HepG2 (cell line): ENCODE data around the gene PHACTR1. TPM values are rescaled to one million over a fixed set of nuclear protein-coding genes. Genes with fewer than 3 reads are reported as not detected.

Experiments used
- ATAC-seq: fragments of 200-7000 bp; cut with Tn5 transposase; 3 replicates; pipeline ENCODE4 v1.9.1; 2020; ENCODE audit warnings: mild to moderate bottlenecking, moderate library complexity
- BruUV-seq: library from RNA; stranded (reverse); fragments of 400-500 nt; replicated peaks from 2 replicates; lab custom pipeline; 2021; lab: Mats Ljungman, UMichigan
- CTCF ChIA-PET: fragments of 300-600 bp; formaldehyde crosslinking; extraction: SDS; loops from one replicate; lab custom pipeline; 2021; ENCODE audit warnings: low total read pairs, inconsistent platforms, low intra/inter-chr PET ratio; lab: Yijun Ruan, JAX
- POLR2A ChIA-PET: fragments of 350-600 bp; sonication (Branson Sonifier 250); formaldehyde crosslinking; loops from one replicate; lab custom pipeline; 2020; ENCODE audit warnings: antibody characterized with exemption, inconsistent platforms; lab: Yijun Ruan, JAX
- DNase-seq: peaks from one replicate; pipeline ENCODE4 v3.0.0-alpha.2; 2015; ENCODE audit warnings: low spot score
- FAIRE-seq: peaks from 3 replicates; lab custom pipeline; 2011; peaks lifted over from hg19 to GRCh38; lab: Jason Lieb, UNC
- H2AFZ ChIP-seq: one replicate; pipeline ENCODE4 v1.6.1; 2011; ENCODE audit warnings: low read length, inconsistent platforms
- H3K27ac ChIP-seq: fragments of 300-600 bp; 3 replicates; pipeline ENCODE4 v1.8.0; 2011; ENCODE audit warnings: mixed run types, mild to moderate bottlenecking, mixed read lengths, low read length, inconsistent platforms; ENCODE audit not compliant: insufficient read depth; ENCODE audit errors: extremely low read length
- H3K27me3 ChIP-seq, 2 experiments: fragments of 200-600 bp in 1 of 2; 2 replicates in 1 of 2; 3 replicates in 1 of 2; pipeline versions ENCODE4 v1.6.0 to v1.8.0; 2011; ENCODE audit warnings: low read length in 2 of 2, mild to moderate bottlenecking in 2 of 2, moderate library complexity in 2 of 2, inconsistent platforms in 1 of 2; ENCODE audit not compliant: insufficient read depth in 2 of 2, control insufficient read depth in 1 of 2
- H3K36me3 ChIP-seq, 2 experiments: fragments of 200-600 bp in 1 of 2; replicated peaks in 1 of 2; 2 replicates in 1 of 2; 3 replicates in 1 of 2; pipeline versions ENCODE4 v1.5.1 to v1.8.0; 2011; ENCODE audit warnings: low read length in 2 of 2, inconsistent platforms in 1 of 2; ENCODE audit not compliant: insufficient read depth in 2 of 2, control insufficient read depth in 1 of 2
- H3K4me1 ChIP-seq: 2 replicates; pipeline ENCODE4 v1.5.1; 2012; ENCODE audit warnings: low read length, inconsistent platforms; ENCODE audit not compliant: insufficient read depth
- H3K4me2 ChIP-seq: 2 replicates; pipeline ENCODE4 v1.6.0; 2011; ENCODE audit warnings: low read depth, low read length, inconsistent platforms
- H3K4me3 ChIP-seq, 3 experiments: fragments of 200-600 bp in 1 of 3; sonication (generic), shearing (Covaris generic) in 1 of 3; replicated peaks in 1 of 3; 2 replicates each; pipeline ENCODE4 v1.5.1; 2011 to 2016; ENCODE audit warnings: low read length in 3 of 3, inconsistent platforms in 2 of 3, low read depth in 2 of 3, mild to moderate bottlenecking in 2 of 3, control low read depth in 1 of 3, mixed read lengths in 1 of 3; ENCODE audit not compliant: insufficient read depth in 1 of 3
- H3K79me2 ChIP-seq: one replicate; pipeline ENCODE4 v1.6.1; 2011; ENCODE audit warnings: low read length, inconsistent platforms; ENCODE audit not compliant: insufficient read depth
- H3K9ac ChIP-seq: 2 replicates; pipeline ENCODE4 v1.6.0; 2011; ENCODE audit warnings: mild to moderate bottlenecking, low read depth, low read length, inconsistent platforms; ENCODE audit not compliant: insufficient read depth
- H3K9me3 ChIP-seq: 2 replicates; pipeline ENCODE4 v1.5.1; 2012; ENCODE audit warnings: mild to moderate bottlenecking, low read length
- H4K20me1 ChIP-seq: 2 replicates; pipeline ENCODE4 v1.6.0; 2011; ENCODE audit warnings: inconsistent platforms, mild to moderate bottlenecking, low read length, moderate library complexity; ENCODE audit not compliant: insufficient read depth
- DPF2 ChIP-seq: sonication (generic); formaldehyde crosslinking; IDR thresholded peaks from 2 replicates; pipeline ENCODE4 v1.4.0; 2020; ENCODE audit warnings: mild to moderate bottlenecking, low read depth, missing genetic modification reagents, borderline replicate concordance
- HOXA3 ChIP-seq: sonication (generic); formaldehyde crosslinking; IDR thresholded peaks from 2 replicates; pipeline ENCODE4 v1.5.0; 2020; ENCODE audit warnings: missing genetic modification reagents
- IKZF1 ChIP-seq: fragments of 450-650 bp; IDR thresholded peaks from 2 replicates; pipeline ENCODE4 v1.7.1; 2016
- JARID2 ChIP-seq: sonication (generic); formaldehyde crosslinking; IDR thresholded peaks from 2 replicates; pipeline ENCODE4 v1.8.1; 2023; ENCODE audit warnings: missing genetic modification reagents, inconsistent platforms; ENCODE audit not compliant: insufficient replicate concordance
- MBD4 ChIP-seq: IDR thresholded peaks from 2 replicates; pipeline ENCODE4 v1.6.1; 2012; ENCODE audit warnings: low read length, inconsistent platforms, borderline replicate concordance
- PRDM15 ChIP-seq: sonication (generic); formaldehyde crosslinking; IDR thresholded peaks from 2 replicates; pipeline ENCODE4 v1.4.0; 2020; ENCODE audit warnings: missing genetic modification reagents
- RXRA ChIP-seq: sonication (generic); formaldehyde crosslinking; IDR thresholded peaks from 2 replicates; pipeline ENCODE4 v1.5.1; 2020; ENCODE audit warnings: missing genetic modification reagents
- SMAD9 ChIP-seq: sonication (generic); formaldehyde crosslinking; IDR thresholded peaks from 2 replicates; pipeline ENCODE4 v1.5.1; 2020; ENCODE audit warnings: mild to moderate bottlenecking, missing genetic modification reagents
- TOE1 ChIP-seq: sonication (generic); formaldehyde crosslinking; IDR thresholded peaks from 2 replicates; pipeline ENCODE4 v1.4.0; 2020; ENCODE audit warnings: mild to moderate bottlenecking, missing genetic modification reagents
- ZBTB43 ChIP-seq: sonication (generic); formaldehyde crosslinking; conservative IDR thresholded peaks from 2 replicates; pipeline ENCODE4 v1.4.0; 2020; ENCODE audit warnings: missing genetic modification reagents
- ZFP36L1 ChIP-seq: sonication (generic); formaldehyde crosslinking; IDR thresholded peaks from 2 replicates; pipeline ENCODE4 v1.8.0; 2022; ENCODE audit warnings: mild to moderate bottlenecking, missing genetic modification reagents, moderate library complexity
- ZFX ChIP-seq: sonication (generic); formaldehyde crosslinking; IDR thresholded peaks from 2 replicates; pipeline ENCODE4 v1.4.0; 2020; ENCODE audit warnings: mild to moderate bottlenecking, low read depth, missing genetic modification reagents, moderate library complexity
- ZFYVE20 ChIP-seq: sonication (generic); formaldehyde crosslinking; IDR thresholded peaks from 2 replicates; pipeline ENCODE4 v1.8.0; 2023; ENCODE audit warnings: low read depth, mild to moderate bottlenecking, moderate library complexity, missing genetic modification reagents, borderline replicate concordance
- ZNF354B ChIP-seq: sonication (generic); formaldehyde crosslinking; IDR thresholded peaks from 2 replicates; pipeline ENCODE4 v1.8.0; 2022; ENCODE audit warnings: mild to moderate bottlenecking, missing genetic modification reagents
- ZNF503 ChIP-seq: sonication (generic); formaldehyde crosslinking; IDR thresholded peaks from 2 replicates; pipeline ENCODE4 v1.4.0; 2020; ENCODE audit warnings: missing genetic modification reagents
- ZNF512B ChIP-seq: sonication (generic); formaldehyde crosslinking; IDR thresholded peaks from 2 replicates; pipeline ENCODE4 v1.5.1; 2020; ENCODE audit warnings: missing genetic modification reagents, mild to moderate bottlenecking, borderline replicate concordance
- WGBS: methylation state at CpG from one replicate; pipeline ENCODE4 v1.1.6; 2017; ENCODE audit warnings: low lambda C conversion rate; 5-methylcytosine and 5-hydroxymethylcytosine counted together
- in situ Hi-C: cut with HindIII; loops from 2 replicates; pipeline ENCODE4 v1.10.0; 2017; ENCODE audit warnings: low pct_unique_long_range_greater_than_20kb; ENCODE audit not compliant: extremely low pct_ligation_motif_present
- intact Hi-C: fragments of 100-400 bp; cut with micrococcal nuclease; formaldehyde crosslinking; loops from one replicate; pipeline ENCODE4 v1.10.0; 2022; ENCODE audit not compliant: unreplicated experiment
- polyA plus RNA-seq, 8 experiments: library from polyadenylated mRNA; depleted of rRNA in 3 of 8; stranded (reverse) in 7 of 8; unstranded in 1 of 8; fragments of >200 nt; fragmentation: Illumina TruSeq in 4 of 8; extraction: Trizol in 4 of 8; gene quantifications; 2 replicates each; pipeline versions ENCODE4 v1.2.1 to v1.2.3, GENCODE V29; 2011 to 2016; ENCODE audit warnings: low read depth in 4 of 8, missing spikeins in 1 of 8, mixed read lengths in 1 of 8; ENCODE audit not compliant: insufficient read depth in 1 of 8
- total RNA-seq, 5 experiments: library from RNA; depleted of rRNA; stranded (reverse); fragments of >200 nt; fragmentation: Illumina TruSeq; extraction: Trizol; gene quantifications; 2 replicates each; pipeline ENCODE4 v1.2.3, GENCODE V29; 2016; ENCODE audit warnings: low read depth in 1 of 5

PHACTR1 gene
- total and polyA plus RNA-seq, 2 of the 13 experiments (the other 11 are each of a cell fraction or from before 2014, with no cell fraction given), result 0.09 TPM; not detected in 1

- Histone ChIP-seq H3K9me3 (no peaks in the 10 kb centered on the region), H3K79me2 (no peaks in the 10 kb centered on the region), H3K36me3 (no peaks in the 10 kb centered on the region), H3K4me2 (no peak overlapping the region), H4K20me1 (no peaks in the 10 kb centered on the region), H3K4me1 (no peaks in the 10 kb centered on the region), H3K9ac (no peak overlapping the region), H3K27ac (no peak overlapping the region), H3K27me3 (peaks cover 0 to 2% of the 10 kb centered on the region in 2 experiments; a peak in 2 of 5 replicates), H3K4me3 (no peak overlapping the region), H2AFZ (no peak overlapping the region)
- in situ Hi-C loops, result no loop called here
- DNase-seq, result no peak
- ATAC-seq, result no peak
- intact Hi-C loops, result no loop called here
- BruUV-seq, result no TSS peak
- ChIA-PET CTCF (no interaction called here), POLR2A (no interaction called here)
- WGBS, result 53% methylated on average over 3 of the region's 3 CpGs
- FAIRE-seq, result no peak
- no peak for TF ChIP-seq ZBTB43 (CRISPR knock-in tag)
- no peak for TF ChIP-seq ZNF354B (CRISPR knock-in tag)
- no peak for TF ChIP-seq RXRA (CRISPR knock-in tag)
- no peak for TF ChIP-seq MBD4
- TF ChIP-seq ZFX (CRISPR knock-in tag), result no peak
- no peak for TF ChIP-seq DPF2
- TF ChIP-seq HOXA3 (CRISPR knock-in tag), result no peak
- no peak for TF ChIP-seq JARID2 (CRISPR knock-in tag)
- TF ChIP-seq ZNF503, result no peak
- no peak for TF ChIP-seq ZFYVE20
- TF ChIP-seq IKZF1, result no peak
- no peak for TF ChIP-seq ZNF512B
- no peak for TF ChIP-seq ZFP36L1 (CRISPR knock-in tag)
- no peak for TF ChIP-seq SMAD9
- no peak for TF ChIP-seq PRDM15 (CRISPR knock-in tag)
- no peak for TF ChIP-seq TOE1
Measured at GRCh38 chr6:12719017-12719416, 2.5 kb downstream of the PHACTR1 start.
